ENCODE measurements around the gene FGFRL1.
"Not testable (repeated sequence)": the region's sequence is repeated elsewhere in the genome, so short reads cannot be mapped to it uniquely, and the experiment has no call there.

FGFRL1 gene

GRCh38 chr4:1051472-1051871 lies 40.0 kb downstream of the FGFRL1 start:
- Histone ChIP-seq H3K4me3 (ENCODE audit: low read depth, low read length) (no peak overlapping the region), H3K9ac (ENCODE audit: low read depth, low read length) (no peak overlapping the region), H3K27me3 (ENCODE audit: control insufficient read depth, insufficient read depth, low read length) (peaks cover 23% of the 10 kb centered on the region), H3K9me3 (ENCODE audit: control insufficient read depth, insufficient read depth, low read length) (no peaks in the 10 kb centered on the region), H3K4me1 (ENCODE audit: control insufficient read depth, insufficient read depth, low read length) (no peaks in the 10 kb centered on the region), H3K36me3 (ENCODE audit: control insufficient read depth, insufficient read depth, low read length) (no peaks in the 10 kb centered on the region)

- no peak overlapping the region for H3K4me3 ChIP-seq (ENCODE audit: low read depth, low read length)
- H3K9ac ChIP-seq (ENCODE audit: low read depth, low read length), result no peak overlapping the region
These were observed 40.8 kb downstream of the FGFRL1 start for GRCh38 chr4:1052231-1052671.

GRCh38 chr4:1053080-1053661 lies 41.7 kb downstream of the FGFRL1 start:
- Histone ChIP-seq H3K27me3 (ENCODE audit: control insufficient read depth, insufficient read depth, low read length) (peaks cover 21% of the 10 kb centered on the region), H3K9me3 (ENCODE audit: control insufficient read depth, insufficient read depth, low read length) (no peaks in the 10 kb centered on the region), H3K4me1 (ENCODE audit: control insufficient read depth, insufficient read depth, low read length) (no peaks in the 10 kb centered on the region), H3K36me3 (ENCODE audit: control insufficient read depth, insufficient read depth, low read length) (no peaks in the 10 kb centered on the region), H3K9ac (ENCODE audit: low read depth, low read length) (no peak overlapping the region), H3K4me3 (ENCODE audit: low read depth, low read length) (no peak overlapping the region)

More at GRCh38 chr4:1052231-1052671, 40.8 kb downstream of the FGFRL1 start:
- H3K4me1 ChIP-seq (ENCODE audit: control insufficient read depth, insufficient read depth, low read length), result no peaks in the 10 kb centered on the region
- peaks cover 21% of the 10 kb centered on the region for H3K27me3 ChIP-seq (ENCODE audit: control insufficient read depth, insufficient read depth, low read length)
- no peaks in the 10 kb centered on the region for H3K9me3 ChIP-seq (ENCODE audit: control insufficient read depth, insufficient read depth, low read length)
- no peaks in the 10 kb centered on the region for H3K36me3 ChIP-seq (ENCODE audit: control insufficient read depth, insufficient read depth, low read length)

GRCh38 chr4:1053891-1054290 lies 42.5 kb downstream of the FGFRL1 start:
- not testable (repeated sequence) for H3K4me3 ChIP-seq (ENCODE audit: low read depth, low read length); H3K4me1 ChIP-seq (ENCODE audit: control insufficient read depth, insufficient read depth, low read length); H3K9ac ChIP-seq (ENCODE audit: low read depth, low read length); H3K9me3 ChIP-seq (ENCODE audit: control insufficient read depth, insufficient read depth, low read length); H3K36me3 ChIP-seq (ENCODE audit: control insufficient read depth, insufficient read depth, low read length)
- peaks cover 21% of the 10 kb centered on the region for H3K27me3 ChIP-seq (ENCODE audit: control insufficient read depth, insufficient read depth, low read length)

GRCh38 chr4:1054696-1055242 lies 43.3 kb downstream of the FGFRL1 start:
- H3K27me3 ChIP-seq (ENCODE audit: control insufficient read depth, insufficient read depth, low read length), result peaks cover 19% of the 10 kb centered on the region
- H3K36me3 ChIP-seq (ENCODE audit: control insufficient read depth, insufficient read depth, low read length); H3K4me1 ChIP-seq (ENCODE audit: control insufficient read depth, insufficient read depth, low read length); H3K4me3 ChIP-seq (ENCODE audit: low read depth, low read length); H3K9me3 ChIP-seq (ENCODE audit: control insufficient read depth, insufficient read depth, low read length); H3K9ac ChIP-seq (ENCODE audit: low read depth, low read length): not testable (repeated sequence)

- peaks cover 17% of the 10 kb centered on the region for H3K27me3 ChIP-seq (ENCODE audit: control insufficient read depth, insufficient read depth, low read length)
- not testable (repeated sequence) for H3K9ac ChIP-seq (ENCODE audit: low read depth, low read length); H3K4me1 ChIP-seq (ENCODE audit: control insufficient read depth, insufficient read depth, low read length); H3K36me3 ChIP-seq (ENCODE audit: control insufficient read depth, insufficient read depth, low read length); H3K4me3 ChIP-seq (ENCODE audit: low read depth, low read length); H3K9me3 ChIP-seq (ENCODE audit: control insufficient read depth, insufficient read depth, low read length)
These were observed 43.8 kb downstream of the FGFRL1 start for GRCh38 chr4:1055243-1055701.

- no peak overlapping the region for H3K9ac ChIP-seq (ENCODE audit: low read depth, low read length)
These were observed 44.5 kb downstream of the FGFRL1 start for GRCh38 chr4:1055721-1056590.

GRCh38 chr4:1056671-1057402 lies 45.4 kb downstream of the FGFRL1 start:
- no peak overlapping the region for H3K9ac ChIP-seq (ENCODE audit: low read depth, low read length)
- peaks cover 10% of the 10 kb centered on the region for H3K27me3 ChIP-seq (ENCODE audit: control insufficient read depth, insufficient read depth, low read length)
- H3K36me3 ChIP-seq (ENCODE audit: control insufficient read depth, insufficient read depth, low read length), result no peaks in the 10 kb centered on the region
- no peaks in the 10 kb centered on the region for H3K9me3 ChIP-seq (ENCODE audit: control insufficient read depth, insufficient read depth, low read length)
- H3K4me3 ChIP-seq (ENCODE audit: low read depth, low read length), result no peak overlapping the region
- H3K4me1 ChIP-seq (ENCODE audit: control insufficient read depth, insufficient read depth, low read length), result no peaks in the 10 kb centered on the region

More at GRCh38 chr4:1055721-1056590, 44.5 kb downstream of the FGFRL1 start:
- H3K9me3 ChIP-seq (ENCODE audit: control insufficient read depth, insufficient read depth, low read length), result no peaks in the 10 kb centered on the region
- peaks cover 15% of the 10 kb centered on the region for H3K27me3 ChIP-seq (ENCODE audit: control insufficient read depth, insufficient read depth, low read length)
- H3K4me1 ChIP-seq (ENCODE audit: control insufficient read depth, insufficient read depth, low read length), result no peaks in the 10 kb centered on the region
- no peaks in the 10 kb centered on the region for H3K36me3 ChIP-seq (ENCODE audit: control insufficient read depth, insufficient read depth, low read length)
- H3K4me3 ChIP-seq (ENCODE audit: low read depth, low read length), result no peak overlapping the region

- Histone ChIP-seq H3K27me3 (ENCODE audit: control insufficient read depth, insufficient read depth, low read length) (peaks cover 10% of the 10 kb centered on the region), H3K9me3 (ENCODE audit: control insufficient read depth, insufficient read depth, low read length) (no peaks in the 10 kb centered on the region), H3K36me3 (ENCODE audit: control insufficient read depth, insufficient read depth, low read length) (no peaks in the 10 kb centered on the region), H3K4me1 (ENCODE audit: control insufficient read depth, insufficient read depth, low read length) (no peaks in the 10 kb centered on the region), H3K9ac (ENCODE audit: low read depth, low read length) (no peak overlapping the region), H3K4me3 (ENCODE audit: low read depth, low read length) (no peak overlapping the region)
These were observed 45.9 kb downstream of the FGFRL1 start for GRCh38 chr4:1057403-1057745.

GRCh38 chr4:1058198-1058996 lies 47.0 kb downstream of the FGFRL1 start:
- Histone ChIP-seq H3K4me1 (ENCODE audit: control insufficient read depth, insufficient read depth, low read length) (no peaks in the 10 kb centered on the region), H3K9me3 (ENCODE audit: control insufficient read depth, insufficient read depth, low read length) (no peaks in the 10 kb centered on the region), H3K36me3 (ENCODE audit: control insufficient read depth, insufficient read depth, low read length) (no peaks in the 10 kb centered on the region), H3K27me3 (ENCODE audit: control insufficient read depth, insufficient read depth, low read length) (peaks cover 7% of the 10 kb centered on the region), H3K4me3 (ENCODE audit: low read depth, low read length) (no peak overlapping the region), H3K9ac (ENCODE audit: low read depth, low read length) (no peak overlapping the region)

Measured in iPS-15b (cell line).